Stimulated activated CD4-positive, alpha-beta T cell treated with anti-CD3 and anti-CD28 coated beads, Interleukin-15, amount 100 ng/mL, for 1 hour (primary cell): ENCODE data around the gene TMEM254.
"Not testable (repeated sequence)": the region's sequence is repeated elsewhere in the genome, so short reads cannot be mapped to it uniquely, and the experiment has no call there.

ENCODE experiments used
- DNase-seq, 2 donors: peaks; one replicate each; pipeline ENCODE4 v3.0.0-alpha.2; 2020; ENCODE audit warnings: low read depth in 1 of 2, low spot score in 1 of 2

Gene TMEM254

GRCh38 chr10:80075781-80076180, 2.7 kb upstream of the TMEM254 start:
- DNase-seq = no peak

DNA sequence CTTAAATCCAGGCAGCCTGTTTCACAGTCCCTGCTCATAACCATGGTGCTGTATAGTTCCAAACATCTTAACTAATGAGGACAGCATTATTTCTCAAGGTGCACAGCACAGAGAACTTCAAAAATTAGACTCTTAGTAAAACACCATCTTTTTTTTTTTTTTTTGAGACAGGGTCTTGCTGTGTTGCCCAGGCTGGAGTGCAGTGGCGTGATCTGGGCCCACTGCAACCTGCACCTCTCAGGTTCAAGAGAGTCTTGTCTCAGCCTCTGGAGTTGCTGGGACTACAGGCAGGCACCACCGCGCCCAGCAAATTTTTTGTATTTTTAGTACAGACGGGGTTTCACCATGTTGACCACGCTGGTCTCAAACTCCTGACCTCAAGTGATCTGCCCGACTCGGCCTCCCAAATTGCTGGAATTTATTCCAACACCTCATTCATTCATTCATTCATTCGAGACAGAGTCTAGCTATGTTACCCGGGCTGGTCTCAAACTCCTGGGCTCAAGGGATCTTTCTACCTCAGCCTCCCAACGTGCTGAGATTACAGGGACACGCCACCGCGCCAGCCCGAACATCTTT, 507 bp upstream of the TMEM254 start:
- no peak for DNase-seq

DNA sequence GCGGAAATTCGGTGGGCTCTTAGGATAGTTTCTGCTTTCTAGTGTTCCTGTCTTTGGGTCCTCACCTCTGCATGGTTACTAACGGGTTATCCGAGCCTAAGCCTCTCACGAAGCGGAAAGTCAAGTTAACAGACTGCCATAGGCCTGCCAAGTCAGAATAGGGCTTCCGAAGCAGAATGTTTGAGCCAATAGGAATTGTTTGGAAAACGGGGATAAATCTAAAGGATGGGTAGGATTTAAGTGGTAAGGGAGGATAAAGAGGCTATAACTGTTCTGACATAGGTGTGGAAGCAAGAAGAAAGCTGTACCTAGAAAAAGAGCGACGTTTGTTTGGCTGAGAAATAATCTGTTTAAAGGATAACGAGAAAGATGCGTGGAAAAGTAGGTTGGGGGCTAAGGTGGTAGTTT, 851 bp downstream of the TMEM254 start:
- no peak for DNase-seq

DNA sequence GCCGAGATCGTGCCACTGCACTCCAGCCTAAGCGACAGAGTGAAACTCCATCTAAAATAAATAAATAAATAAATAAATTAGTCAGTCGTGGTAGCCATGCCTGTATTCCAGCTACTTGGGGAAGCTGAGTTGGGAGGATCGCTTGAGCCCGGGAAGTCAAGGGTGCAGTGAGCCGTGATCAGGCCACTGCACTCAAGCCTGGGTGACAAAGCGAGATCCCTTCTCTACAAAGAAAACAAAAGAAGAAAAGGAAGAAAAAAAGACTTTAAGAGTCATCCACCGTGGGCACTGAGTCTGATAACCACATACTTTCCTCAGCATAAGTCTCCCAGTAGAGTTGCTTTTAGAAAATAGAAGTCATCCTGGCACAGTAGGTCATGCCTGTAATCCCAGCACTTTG, 2.6 kb downstream of the TMEM254 start:
- no peak for DNase-seq

GRCh38 chr10:80081801-80082750, 3.6 kb downstream of the TMEM254 start:
- no peak for DNase-seq

DNA sequence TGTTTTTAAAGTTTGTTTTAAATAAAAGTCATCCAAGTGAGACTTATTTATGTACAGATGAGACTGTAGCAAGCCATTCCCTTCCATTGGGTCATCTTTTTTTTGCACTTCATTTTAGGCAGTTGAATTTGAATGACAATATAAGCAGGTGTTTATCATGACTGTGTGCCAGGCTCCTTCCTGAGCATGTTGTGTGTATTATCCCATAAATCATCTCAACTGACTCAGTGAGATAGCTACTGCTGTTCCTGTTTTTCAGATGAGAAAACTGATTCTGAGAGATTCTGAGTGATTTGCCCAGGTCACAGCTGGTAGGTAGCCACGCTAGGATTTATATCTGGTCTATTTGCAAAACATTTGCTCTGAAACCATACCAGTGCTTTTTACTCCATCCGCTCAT, 11.7 kb downstream of the TMEM254 start:
- no peak for DNase-seq

DNA sequence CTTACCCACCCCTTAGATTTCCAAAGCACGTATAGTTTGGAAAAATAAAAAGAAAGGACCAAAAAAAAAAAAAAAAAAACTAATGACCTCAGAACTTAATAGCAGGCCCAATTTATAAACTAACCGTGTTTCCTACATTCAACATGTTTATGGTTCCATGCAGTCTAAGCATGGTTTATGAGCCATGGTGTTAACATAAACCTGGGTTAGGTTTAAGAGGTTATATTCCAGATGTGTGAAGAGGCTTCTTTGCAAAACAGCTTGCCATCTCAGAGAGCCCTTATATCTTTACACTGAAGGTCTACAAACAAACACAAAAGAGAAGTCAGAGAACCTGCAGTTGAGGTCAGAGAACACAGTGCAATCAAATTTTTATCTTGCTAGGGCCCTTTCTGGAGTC, 15.8 kb downstream of the TMEM254 start:
- no peak for DNase-seq

- not testable (repeated sequence) for DNase-seq
These were observed 19.8 kb downstream of the TMEM254 start for GRCh38 chr10:80098272-80098671.

DNA sequence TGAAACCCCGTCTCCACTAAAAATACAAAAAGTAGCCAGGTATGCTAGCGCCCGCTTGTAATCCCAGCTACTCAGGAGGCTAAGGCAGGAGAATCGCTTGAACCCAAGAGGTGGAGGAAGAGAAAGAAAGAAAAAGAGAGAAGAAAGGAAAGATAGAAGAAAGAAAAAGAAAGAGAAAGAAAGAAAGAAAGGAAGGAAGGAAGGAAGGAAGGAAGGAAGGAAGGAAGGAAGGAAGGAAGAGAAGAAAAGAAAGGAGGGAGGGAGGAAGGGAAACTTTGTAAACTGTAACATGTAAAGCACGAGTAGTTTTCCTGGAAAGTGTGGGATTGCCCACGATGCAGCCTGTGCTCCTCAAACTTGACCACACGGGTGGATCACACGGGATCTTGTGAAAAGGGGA, 20.8 kb downstream of the TMEM254 start:
- DNase-seq = not testable (repeated sequence)

GRCh38 chr10:80100116-80100515, 21.7 kb downstream of the TMEM254 start:
- no peak for DNase-seq

- DNase-seq = no peak
These were observed 22.6 kb downstream of the TMEM254 start for GRCh38 chr10:80100861-80101695.

- DNase-seq = no peak
These were observed 25.8 kb downstream of the TMEM254 start for GRCh38 chr10:80104066-80104926.

- DNase-seq = no peak
These were observed 30.2 kb downstream of the TMEM254 start for GRCh38 chr10:80108576-80109239.

DNA sequence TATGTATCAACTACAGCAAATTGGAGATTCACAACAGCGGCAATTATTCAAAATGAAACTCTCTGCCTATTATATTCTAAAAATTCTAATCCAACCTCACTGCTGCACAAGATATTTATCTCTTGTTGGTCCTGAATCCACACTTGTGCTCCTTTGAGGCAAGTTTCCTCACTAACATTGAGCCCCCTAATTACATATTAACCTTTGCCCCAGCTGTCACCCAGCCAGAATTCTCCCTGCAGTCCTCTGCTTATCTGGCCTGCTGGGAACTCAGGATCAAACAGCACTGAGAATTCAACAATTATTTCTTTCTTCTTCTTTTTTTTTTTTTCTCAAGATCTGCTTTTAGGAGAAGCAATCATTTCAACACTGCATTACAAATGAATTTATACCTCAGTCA, 32.5 kb downstream of the TMEM254 start:
- no peak for DNase-seq

- no peak for DNase-seq
These were observed 40.2 kb downstream of the TMEM254 start for GRCh38 chr10:80118669-80119068.

- no peak for DNase-seq
These were observed 43.7 kb downstream of the TMEM254 start for GRCh38 chr10:80122110-80122710.

DNA sequence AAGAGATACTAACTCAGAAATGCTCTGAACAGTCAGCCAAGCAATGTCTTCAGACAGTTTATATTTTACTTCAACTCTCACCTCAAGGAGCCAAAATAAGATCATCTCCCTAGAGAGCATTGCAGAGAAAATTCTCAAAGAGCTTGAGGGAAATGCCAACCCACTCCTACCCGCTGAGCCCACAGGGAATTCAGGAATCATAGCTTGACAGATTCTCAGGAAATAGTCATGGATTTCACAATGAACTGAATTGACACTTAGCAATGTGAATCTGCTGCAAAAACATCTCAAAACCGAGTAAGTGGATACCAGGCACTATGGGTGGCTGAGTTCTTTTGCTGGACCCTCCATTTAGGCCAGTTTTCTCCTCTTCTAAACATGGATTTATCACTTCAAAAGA, 44.3 kb downstream of the TMEM254 start:
- no peak for DNase-seq

DNA sequence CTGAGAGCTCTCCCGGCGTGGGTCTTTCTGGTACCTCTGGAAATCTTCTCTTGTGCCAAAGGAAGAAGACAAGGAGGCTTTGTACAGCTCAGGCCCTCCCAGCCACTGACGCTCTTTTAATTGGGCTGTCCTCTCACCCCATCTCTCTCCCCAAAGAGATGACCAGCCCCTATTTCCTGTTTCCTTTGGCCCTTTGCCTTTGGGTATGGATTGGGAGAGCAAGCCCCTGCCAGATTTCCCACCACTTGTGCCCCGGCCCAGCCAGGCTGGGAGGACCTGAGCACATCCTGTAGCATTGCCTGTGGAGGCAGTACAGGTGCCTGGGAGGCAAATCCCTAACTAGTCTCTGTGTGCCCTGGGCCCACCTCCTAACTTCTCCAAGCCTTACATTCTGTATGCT, 48.4 kb downstream of the TMEM254 start:
- no peak for DNase-seq

DNA sequence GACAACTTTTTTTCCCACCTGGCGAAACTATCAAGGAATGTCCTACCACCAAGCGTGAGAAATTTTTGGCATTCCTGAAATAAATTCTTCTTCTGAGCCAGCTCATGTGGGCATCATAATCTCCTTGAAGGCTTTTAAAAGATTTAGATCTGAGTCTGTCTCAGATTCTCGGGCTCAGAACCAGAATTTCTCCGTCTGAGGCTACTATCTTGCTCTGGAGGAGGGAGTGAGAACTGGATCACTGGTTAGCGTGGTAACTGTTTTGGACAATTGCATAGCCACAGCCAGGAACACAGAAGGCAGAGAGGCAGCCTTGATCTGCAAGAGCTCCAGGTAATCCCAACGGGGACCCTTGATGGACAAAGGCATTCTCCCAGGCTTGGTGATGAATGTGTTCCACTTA, 53.0 kb downstream of the TMEM254 start:
- no peak for DNase-seq
